CD4-positive, alpha-beta T cell treated with Interleukin-15 for 1 hour (primary cell): ENCODE results near the gene NECAB2.
"Not testable (repeated sequence)": the region's sequence is repeated elsewhere in the genome, so short reads cannot be mapped to it uniquely, and the experiment has no call there.

Source experiments
- DNase-seq: peaks from one replicate; pipeline ENCODE4 v3.0.0-alpha.2; 2020

Gene NECAB2

DNA sequence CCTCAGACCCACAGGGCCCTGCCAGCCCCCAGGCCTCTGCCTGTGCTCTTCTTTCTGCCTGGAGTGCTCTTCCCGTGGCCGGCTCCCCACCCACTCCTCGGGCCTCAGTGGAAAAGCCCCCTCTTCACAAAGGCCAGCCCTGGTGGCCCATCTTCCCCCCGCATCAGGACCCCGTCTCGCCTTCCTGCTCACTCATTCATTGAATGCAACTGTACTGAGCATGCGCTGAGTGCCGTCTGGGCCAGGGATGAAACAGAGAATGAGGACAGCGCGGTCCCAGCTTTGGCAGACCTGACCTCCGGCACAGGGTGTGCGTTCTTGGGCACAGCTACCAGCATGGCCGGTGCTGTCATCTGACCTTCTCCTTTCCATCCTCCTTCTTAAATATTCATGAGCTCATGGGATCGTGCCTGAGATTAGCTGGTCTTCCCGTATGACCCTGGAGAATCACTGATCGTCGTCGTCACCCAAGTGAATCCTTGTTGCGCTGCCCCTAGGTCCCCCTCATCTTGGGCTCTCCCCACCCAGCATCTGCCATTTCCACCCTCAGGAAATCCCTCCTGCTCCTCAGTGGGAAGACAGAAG, 31.4 kb upstream of the NECAB2 start:
- DNase-seq: no peak

DNA sequence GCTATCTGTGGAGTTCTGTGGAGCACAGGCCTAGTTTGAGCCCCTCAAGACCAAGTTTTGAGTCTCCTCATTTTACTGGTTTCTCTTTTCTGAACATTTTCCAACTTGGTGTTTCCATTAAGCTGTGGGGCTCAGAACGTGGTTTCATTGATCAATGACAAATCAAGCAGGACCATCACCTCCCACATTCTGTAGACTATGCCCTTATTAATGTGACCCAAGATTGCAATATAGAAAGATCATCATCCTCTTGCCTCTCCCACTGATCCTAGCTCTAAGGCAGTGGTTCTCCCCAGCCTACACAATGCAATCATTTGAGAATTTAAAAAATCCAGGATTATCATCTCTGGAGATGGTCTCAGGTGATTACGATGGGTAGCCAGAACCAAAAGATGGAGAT, 30.8 kb upstream of the NECAB2 start:
- DNase-seq: no peak

DNA sequence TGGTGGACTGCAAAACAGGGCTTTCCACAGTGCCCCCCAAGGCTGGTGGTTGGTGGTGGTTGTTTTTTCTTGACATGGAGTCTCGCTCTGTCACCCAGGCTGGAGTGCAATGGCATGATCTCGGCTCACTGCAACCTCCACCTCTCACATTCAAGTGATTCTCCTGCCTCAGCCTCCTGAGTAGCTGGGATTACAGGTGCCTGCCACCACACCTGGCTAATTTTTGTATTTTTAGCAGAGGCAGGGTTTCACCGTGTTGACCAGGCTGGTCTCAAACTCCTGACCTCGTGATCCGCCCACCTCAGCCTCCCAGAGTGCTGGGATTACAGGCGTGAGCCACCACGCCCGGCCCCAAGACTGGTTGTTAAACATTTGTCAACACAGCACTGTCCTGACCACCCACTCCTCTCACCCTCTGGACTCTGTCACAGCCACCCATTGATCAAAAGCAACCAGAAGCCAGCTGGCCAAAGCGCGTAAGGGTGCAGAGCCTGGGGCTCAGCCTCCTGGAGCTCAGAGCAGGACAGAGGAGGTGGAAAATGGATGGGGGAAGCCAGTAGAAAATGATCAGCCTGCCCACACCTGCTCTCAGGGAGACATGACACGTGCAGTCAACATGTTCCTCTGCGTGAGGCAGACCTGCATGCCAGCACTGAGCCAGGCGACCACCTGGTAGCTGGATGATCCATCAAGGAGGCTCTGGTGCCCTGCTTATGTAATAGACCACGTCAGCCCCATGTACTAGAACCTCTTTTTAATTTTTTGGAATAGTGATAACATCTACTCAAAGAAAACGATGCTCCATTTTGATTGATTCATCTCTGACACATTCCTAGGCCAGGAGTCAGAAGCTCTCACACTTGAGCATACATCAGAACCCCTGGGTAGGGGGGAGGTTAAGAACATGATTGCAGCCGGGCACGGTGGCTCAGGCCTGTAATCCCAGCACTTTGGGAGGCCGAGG, 29.8 kb upstream of the NECAB2 start:
- DNase-seq: no peak

DNA sequence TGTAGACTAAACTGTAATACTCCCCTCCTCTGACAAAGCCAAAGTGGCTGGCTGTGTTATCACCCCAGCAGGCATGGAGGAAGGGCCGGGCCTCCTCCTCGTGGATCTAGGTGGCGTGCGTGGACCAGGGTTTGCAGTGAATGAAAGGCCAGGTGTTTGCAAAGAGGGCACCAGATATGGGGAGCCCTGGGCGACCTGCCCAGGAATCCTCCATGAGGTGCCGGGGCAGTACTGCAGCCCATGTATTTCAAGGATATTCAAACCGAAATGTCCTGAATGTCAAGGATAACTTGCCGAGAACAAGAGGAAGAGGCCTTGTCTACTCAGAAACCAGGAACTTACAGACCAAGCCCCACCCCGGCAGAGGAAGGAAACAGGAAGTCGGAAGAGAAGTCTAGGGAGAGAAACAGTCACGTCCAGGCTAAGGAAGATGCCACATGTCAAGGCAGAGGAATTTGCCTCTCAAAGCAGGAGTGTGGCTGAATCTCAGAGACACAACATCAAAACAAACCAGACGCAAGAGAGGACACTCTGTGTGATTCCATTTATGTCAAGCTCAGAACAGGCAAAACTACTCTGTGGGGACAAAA, 28.7 kb upstream of the NECAB2 start:
- DNase-seq: peak; percentile 36

DNA sequence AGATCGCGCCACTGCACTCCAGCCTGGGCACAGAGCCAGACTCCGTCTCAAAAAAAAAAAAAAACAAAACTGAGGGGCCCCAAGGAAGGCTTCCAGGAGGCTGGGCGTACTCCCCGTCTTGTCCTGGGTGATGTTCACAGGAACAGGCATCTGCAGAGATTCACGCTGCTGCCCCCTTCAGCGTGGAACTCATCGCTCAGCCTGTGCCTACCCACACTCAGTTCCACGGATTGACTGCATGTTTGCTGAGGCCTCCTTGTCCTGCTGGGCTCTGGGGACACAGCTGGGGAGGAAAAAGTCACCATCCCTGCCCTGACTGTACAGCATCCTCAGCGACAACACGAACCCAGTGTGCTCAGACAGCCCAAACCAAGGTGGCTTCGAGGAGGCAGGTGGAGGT, 27.9 kb upstream of the NECAB2 start:
- DNase-seq: no peak

DNA sequence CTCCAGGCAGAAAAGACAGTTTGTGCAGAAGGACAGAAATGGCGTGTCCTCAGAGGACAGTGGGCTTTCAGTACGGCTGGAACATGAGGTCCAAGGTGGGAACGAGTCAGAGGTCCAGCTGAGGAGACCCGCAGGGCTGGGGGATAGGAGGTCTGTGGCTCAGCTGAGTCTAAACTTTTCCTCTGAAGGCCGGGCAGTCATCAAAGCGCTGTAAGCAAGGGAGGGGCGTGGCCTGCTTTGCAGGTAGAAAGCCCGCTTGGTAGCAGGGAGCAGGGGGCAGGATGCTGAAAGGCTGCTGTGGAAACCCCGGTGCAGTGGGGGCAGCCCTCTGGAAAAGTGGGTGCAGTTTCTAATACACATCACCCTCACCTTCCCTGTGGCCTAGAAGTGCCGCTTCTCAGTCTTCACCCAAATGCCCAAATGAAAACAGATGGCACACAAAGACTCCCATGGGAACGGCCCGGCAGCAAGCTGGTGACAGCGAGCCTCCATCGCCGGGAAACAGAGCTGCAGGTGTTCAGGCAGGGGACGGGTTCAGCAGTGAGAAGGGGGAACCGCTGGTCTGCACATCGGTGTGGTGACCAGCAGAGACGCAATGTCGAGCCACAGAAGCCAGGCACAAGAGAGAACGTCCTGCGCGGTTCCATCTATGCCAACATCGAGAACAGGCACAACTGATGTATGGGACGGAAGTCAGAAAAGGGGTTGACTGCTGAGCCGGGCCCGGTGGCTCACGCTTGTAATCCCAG, 27.2 kb upstream of the NECAB2 start:
- DNase-seq: no peak

DNA sequence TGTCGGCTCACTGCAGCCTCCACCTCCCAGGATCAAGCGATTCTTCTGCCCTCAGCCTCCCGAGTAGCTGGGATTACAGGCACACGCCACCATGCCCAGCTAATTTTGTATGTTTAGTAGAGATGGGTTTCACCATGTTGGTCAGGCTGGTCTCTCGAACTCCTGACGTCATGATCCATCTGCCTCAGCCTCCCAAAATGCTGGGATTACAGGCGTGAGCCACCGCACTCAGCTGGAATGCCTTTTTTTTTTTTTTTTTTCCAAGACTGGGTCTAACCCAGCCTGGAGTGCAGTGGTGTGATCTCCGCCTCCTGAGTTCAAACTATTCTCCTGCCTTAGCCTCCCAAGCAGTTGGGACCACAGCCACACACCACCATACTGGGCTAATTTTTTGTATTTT, 26.5 kb upstream of the NECAB2 start:
- not testable (repeated sequence) for DNase-seq

DNA sequence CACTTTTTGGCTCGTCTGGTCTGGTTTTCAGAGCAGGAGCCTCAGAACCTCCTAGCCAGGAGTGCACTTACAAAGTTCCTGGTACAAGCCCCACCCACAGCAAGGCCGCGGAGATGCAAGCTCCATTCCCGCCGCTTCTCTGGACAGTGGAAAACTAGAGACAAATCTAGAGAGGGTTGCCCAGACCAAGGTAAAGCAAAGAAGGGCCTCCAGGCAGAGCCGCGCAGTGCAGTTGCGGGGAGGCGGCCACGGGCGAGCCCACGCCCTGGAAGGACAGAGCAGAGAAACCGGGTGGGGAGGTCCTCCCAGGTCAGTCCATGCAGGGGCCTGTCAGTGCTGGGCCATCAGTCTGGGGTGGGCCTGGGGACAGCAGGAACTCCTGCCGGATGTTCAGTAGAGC, 26.0 kb upstream of the NECAB2 start:
- no peak for DNase-seq

DNA sequence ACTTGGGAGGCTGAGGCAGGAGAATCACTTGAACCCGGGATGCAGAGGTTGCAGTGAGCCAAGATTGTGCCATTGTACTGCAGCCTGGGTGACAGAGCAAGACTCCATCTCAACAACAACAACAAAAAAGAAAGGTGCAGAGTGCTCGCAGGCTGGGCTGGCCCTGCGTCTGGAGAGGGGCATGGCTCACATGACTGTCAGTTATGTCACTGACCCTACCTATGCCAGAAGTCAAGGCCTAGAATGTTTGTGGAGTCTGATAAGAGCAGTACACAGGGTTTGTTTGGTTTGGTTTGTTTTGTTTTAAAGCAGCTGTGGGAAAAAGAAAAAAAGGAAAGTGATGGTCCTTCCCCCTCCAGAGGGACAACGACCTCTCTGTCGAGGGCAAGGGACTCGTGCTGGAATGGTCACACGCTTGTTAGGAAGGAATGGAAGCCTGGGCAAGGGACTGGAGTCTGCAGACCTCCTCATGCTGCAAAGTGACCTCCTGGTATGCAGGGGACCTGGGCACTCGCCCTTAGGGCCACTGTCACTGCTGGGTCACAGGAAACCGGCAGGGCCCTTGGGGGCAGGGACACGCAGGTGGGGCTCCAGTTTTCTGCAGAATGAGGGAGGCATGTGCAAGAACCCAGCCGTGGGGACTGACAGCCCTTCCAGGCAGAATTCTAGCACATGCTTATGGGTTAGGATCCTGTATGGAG, 25.1 kb upstream of the NECAB2 start:
- no peak for DNase-seq

DNA sequence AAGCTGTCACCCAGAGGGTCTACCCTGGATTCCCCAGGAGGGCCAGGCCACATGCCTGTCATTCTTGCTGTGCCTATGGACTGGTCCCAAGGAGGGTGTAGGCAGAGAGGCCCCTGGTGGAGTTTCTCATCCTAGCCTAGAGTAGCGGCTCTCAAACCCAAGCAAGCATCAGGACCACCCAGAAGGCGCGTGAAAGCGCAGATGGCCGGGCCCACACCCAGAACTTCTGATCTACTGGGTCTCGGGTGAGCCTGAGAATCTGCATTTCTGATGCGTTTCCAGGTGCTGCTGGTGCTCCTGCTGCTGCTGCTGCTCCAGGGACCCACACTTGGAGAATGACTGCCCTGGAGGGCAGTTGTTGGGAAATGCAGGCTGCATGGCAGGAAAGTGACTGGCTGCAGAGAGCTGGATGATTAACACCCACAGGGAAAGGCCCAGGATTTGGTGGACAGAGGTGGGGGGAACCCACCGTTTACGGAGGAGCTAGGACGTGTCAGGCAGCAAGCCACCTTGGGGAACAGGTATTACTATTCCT, 24.5 kb upstream of the NECAB2 start:
- no peak for DNase-seq

DNA sequence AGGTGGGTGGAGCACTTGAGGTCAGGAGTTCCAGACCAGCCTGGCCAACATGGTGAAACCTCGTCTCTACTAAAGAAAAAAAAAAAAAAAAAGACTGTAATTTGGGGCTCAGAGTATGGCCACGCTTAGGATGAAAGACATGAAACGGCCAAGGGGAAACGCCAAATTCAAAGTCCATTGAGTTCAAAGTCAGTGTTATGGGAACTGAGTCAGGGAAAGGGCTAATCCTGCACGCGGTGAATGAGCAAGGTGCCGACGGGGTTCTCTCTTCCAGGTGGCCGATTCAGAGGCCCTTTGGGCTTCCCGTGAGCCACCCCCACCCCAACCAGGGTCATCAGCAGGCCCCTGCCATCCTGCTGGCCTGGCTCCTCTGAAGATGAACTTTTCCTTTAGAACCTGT, 22.5 kb upstream of the NECAB2 start:
- no peak for DNase-seq

DNA sequence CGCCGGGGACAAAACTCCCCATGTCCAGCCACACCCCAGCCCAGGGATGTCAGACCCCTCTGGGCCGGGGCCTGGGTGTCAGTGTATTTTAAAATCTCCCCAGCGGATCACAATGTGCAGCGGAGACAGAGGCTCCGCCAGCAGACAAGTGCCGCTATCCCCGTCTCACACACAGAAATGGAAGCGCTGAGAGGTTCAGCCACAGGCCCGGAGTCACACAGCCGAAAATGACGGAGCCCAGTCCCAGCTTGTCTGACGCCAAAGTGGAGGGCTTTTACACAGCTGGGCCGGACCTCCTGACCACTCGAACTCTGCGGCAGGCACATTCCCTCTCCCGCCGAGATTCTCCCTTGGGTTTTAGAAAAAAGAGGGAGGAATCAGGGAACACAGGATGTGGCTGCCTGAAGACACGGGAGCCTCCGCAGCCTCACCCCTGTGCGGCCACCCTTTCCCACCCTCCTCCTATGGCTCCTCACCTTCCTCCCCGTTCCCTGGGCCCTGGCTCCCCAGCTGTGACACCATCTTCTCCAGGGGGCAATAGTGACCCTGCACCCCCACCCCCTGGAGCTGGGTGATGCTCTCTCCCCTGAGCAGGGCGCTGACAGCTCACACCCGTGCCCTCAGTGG, 21.8 kb upstream of the NECAB2 start:
- DNase-seq: no peak

DNA sequence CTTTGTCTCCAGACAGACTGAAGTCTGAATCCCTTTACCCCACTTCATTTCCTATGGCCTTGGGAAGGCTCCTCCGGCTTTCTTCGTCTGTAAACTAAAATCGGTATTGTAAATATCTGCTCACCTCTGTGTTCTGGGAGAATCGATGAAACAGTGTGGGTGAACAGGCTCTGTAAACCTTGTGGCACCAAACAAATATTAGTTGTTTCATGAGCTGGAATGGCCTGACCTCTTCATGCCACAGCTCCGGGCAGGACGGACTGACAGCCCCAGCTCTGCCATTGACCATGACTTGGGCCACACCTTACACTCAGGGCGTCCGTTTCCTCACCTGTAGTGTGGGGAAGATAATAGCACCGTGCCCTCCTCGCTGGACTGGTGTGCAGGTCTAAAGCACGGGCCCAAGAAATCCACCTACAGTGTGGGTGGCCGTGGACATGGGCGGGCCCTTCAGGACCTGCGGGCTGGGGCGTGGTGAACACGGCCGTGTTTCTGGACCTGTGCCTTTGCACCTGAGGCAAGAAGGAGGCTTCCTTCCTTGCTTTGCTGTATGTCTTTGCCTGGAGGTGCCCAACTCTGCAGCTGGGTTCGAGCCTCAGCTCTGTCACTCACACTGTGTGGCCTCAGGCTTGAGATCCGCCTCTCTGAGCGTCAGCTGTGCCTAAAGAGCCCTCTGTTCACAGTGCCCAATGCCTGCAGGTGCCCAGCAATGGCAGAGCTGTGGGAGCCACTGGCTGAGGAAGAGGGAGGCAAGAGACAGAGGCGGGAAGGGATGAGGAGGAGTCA, 21.1 kb upstream of the NECAB2 start:
- DNase-seq: no peak

DNA sequence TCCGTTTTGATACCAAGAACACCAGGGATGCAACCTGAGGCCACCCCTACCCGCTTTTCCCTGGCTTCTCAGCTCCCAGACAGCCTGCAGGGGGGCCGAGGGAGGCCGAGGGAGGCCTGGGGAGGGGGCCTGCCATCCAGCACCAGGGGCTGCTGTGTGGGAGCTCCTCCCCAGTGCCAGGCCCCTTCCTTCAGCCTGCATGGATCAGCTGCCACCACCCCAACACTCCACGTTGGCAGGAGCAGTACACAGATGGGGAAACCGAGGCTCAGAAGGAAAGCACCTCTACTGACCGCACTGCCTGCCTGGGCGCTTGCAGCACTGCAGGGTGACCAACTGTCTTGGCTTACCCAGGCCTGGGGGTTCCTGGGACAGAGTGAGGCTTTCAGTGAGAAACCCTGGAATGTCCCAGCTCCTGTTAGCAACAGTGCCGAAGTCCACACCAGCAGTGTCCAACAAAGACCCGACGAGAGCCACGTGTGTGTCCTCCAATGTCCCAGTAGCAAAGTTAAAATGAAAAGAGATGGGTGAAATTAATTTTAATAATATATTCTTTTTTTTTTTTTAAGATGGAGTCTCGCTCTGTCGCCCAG, 20.3 kb upstream of the NECAB2 start:
- no peak for DNase-seq

DNA sequence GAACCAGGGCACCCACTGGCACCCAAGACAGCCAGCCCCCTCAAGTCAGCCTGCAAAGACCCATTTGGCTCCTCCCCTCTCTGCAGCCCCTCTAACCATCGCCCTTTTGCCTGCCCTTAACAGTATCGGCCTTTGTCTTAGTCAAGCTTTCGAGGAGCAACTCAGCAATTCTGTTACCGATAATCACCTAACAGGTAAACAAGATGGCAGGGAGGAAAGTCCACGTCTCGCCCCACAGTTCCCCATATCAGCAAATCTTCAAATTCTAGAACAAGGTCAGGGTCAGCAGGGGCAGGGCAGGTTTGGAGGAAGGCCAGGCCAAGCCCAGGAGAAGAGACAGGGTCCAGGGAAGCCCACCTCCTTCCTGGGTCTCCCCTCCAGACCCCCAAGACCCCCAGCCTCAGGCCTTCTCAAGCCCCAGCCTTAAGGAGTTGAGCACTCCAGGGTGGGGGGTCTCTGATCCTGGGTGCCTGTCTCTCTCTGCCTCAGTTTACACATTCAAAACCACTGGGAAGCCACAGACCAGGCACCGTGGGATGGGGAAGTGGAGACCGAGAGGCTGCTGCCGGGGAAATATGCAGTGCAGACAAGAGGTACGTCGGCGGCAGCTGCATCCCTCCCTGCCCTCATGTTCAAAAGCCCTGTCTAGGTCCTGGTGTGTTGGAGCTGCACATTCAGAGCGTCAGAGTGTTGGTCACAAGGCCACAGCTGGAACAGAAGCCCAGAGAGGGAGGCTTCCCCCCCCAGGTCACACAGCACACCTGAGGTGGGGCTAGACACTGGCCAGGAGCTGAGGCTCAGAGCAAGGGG, 18.9 kb upstream of the NECAB2 start:
- DNase-seq: no peak

DNA sequence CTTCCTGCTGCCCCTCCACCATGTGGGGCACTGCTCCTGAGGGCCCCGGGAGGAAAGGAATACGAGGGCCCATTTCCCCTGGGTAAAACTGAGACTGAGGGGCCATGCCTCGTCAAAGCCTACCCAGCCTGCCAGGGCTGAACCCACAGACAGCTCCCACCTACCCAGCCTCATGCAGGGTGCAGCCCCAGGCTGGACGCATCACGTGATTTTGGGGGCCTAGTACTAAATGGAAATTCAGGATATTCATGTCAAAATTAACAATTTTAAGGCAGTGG, 18.4 kb upstream of the NECAB2 start:
- DNase-seq: no peak

DNA sequence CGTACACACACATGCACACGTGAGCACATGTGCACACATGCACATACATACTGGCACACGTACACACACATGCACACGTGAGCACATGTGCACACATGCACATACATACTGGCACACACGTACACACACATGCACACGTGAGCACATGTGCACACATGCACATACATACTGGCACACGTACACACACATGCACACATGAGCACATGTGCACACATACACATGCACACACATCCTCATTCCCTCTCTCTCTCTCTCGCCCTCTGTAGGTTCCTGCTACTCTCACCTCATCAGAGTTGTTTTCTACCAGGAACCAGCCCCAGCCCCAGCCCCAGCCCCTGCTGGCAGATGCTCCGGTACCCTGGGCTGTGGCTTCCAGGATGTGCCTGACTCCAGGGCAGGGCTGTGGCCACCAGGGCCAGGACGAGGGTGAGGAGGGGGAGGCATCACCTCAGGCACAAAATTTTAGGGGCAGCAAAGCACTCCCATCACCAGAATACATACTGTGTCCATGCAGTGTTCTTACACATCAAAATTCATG, 17.1 kb upstream of the NECAB2 start:
- not testable (repeated sequence) for DNase-seq

DNA sequence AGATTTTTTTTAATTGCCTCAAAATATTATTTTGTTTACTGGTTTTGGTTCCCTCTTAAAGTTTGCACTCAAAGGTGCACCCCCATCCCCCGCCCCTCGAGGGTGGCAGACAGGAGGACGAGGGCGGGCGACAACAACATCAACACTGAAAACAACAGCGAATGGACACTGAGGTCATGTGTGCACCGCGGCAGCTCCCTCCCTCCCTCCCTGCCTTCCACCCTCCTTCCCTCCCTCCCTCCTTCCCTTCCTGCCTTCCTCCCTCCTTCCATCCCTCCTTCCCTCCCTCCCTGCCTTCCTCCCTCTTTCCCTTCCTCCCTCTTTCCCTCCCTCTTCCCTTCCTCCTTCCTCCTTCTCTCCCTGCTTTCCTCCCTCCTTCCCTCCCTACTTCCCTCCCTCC, 16.5 kb upstream of the NECAB2 start:
- no peak for DNase-seq

DNA sequence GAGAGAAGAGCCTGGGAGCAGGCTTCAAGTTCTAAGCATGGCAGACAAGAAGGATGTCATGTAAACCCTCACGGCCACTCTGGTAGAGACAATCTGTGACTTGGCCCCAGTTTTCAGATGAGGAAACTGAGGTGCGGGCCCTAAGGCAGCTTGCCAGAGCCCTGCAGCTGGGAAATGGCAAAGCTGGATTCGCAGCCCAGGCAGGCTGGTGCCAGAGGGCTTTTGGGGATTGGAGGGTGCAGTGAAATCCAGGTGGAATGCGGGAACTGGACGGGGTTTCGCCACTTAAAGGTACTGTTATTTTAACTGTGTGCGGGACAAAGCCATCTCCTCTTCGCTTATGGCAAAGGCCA, 15.5 kb upstream of the NECAB2 start:
- DNase-seq: no peak
